ENCODE data around the gene CLEC2L. TPM values are rescaled to one million over a fixed set of nuclear protein-coding genes. Genes with fewer than 3 reads are reported as not detected.

Gene CLEC2L
- polyA plus RNA-seq, 1 donor from 2014 or later: 4.5 TPM

DNA sequence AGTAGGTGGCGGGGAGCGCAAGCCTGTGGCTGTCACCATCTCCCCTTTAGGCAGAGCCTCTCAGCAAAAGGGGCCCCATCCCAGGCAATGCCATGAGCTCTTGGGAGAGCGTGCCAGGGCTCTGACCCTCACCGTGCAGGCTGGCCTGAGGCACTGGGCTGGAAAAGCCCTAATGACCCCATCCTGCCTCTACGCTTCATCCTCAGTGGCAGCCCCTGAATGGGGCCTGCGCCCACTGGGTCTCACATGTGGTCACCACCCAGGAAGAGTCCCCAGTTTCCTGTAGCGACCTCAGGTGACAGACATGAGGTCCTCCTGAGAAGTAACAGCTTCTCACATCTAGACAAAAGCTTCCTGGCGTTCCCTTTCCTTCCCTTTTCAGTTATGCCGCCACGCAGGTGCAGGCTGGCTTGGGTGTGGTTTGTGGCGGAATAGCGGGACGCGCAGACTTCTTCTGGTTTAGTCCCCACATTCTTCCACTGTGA, 59.2 kb downstream of the CLEC2L start:
- Histone ChIP-seq H3K9ac (ENCODE audit: low read length) (no peak overlapping the region), H4K20me1 (ENCODE audit: insufficient read depth) (no peaks in the 10 kb centered on the region), H3K9me2 (ENCODE audit: insufficient read depth, low read length) (no peaks in the 10 kb centered on the region), H3K79me2 (replicated peaks; ENCODE audit: insufficient read depth, low read length) (no peaks in the 10 kb centered on the region), H3K4me3 (ENCODE audit: low read length) (no peak overlapping the region), H3F3A (ENCODE audit: insufficient read depth, low read length, poor library complexity, severe bottlenecking) (no peaks in the 10 kb centered on the region), H3K36me3 (ENCODE audit: insufficient read depth, low read length) (peaks cover 4% of the 10 kb centered on the region), H2AFZ (ENCODE audit: low read depth, low read length) (no peak overlapping the region), H3K9me3 (ENCODE audit: low read length) (no peaks in the 10 kb centered on the region), H3K27me3 (ENCODE audit: insufficient read depth, low read depth, low read length) (no peaks in the 10 kb centered on the region), H3K27ac (ENCODE audit: low read length) (no peak overlapping the region), H3K4me2 (ENCODE audit: low read length) (no peak overlapping the region)
- TF ChIP-seq EP300 (conservative IDR thresholded peaks at IDR 0.05; ENCODE audit: poor library complexity, severe bottlenecking) (no peak), MXI1 (conservative IDR thresholded peaks at IDR 0.05; ENCODE audit: poor library complexity, severe bottlenecking) (no peak), POLR2AphosphoS5 (IDR thresholded peaks at IDR 0.05) (no peak), SMC3 (conservative IDR thresholded peaks at IDR 0.05; ENCODE audit: poor library complexity) (no peak), RAD21 (conservative IDR thresholded peaks at IDR 0.05) (no peak), TAF1 (IDR thresholded peaks at IDR 0.05; ENCODE audit: low read depth) (no peak), EZH2 (IDR thresholded peaks at IDR 0.05; ENCODE audit: borderline replicate concordance, insufficient read depth, low read length, poor library complexity, severe bottlenecking) (no peak)
- TF ChIP-seq, protein P1, sequence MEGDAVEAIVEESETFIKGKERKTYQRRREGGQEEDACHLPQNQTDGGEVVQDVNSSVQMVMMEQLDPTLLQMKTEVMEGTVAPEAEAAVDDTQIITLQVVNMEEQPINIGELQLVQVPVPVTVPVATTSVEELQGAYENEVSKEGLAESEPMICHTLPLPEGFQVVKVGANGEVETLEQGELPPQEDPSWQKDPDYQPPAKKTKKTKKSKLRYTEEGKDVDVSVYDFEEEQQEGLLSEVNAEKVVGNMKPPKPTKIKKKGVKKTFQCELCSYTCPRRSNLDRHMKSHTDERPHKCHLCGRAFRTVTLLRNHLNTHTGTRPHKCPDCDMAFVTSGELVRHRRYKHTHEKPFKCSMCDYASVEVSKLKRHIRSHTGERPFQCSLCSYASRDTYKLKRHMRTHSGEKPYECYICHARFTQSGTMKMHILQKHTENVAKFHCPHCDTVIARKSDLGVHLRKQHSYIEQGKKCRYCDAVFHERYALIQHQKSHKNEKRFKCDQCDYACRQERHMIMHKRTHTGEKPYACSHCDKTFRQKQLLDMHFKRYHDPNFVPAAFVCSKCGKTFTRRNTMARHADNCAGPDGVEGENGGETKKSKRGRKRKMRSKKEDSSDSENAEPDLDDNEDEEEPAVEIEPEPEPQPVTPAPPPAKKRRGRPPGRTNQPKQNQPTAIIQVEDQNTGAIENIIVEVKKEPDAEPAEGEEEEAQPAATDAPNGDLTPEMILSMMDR (IDR thresholded peaks at IDR 0.05; ENCODE audit: poor library complexity, severe bottlenecking): no peak
- TF ChIP-seq, protein P2, sequence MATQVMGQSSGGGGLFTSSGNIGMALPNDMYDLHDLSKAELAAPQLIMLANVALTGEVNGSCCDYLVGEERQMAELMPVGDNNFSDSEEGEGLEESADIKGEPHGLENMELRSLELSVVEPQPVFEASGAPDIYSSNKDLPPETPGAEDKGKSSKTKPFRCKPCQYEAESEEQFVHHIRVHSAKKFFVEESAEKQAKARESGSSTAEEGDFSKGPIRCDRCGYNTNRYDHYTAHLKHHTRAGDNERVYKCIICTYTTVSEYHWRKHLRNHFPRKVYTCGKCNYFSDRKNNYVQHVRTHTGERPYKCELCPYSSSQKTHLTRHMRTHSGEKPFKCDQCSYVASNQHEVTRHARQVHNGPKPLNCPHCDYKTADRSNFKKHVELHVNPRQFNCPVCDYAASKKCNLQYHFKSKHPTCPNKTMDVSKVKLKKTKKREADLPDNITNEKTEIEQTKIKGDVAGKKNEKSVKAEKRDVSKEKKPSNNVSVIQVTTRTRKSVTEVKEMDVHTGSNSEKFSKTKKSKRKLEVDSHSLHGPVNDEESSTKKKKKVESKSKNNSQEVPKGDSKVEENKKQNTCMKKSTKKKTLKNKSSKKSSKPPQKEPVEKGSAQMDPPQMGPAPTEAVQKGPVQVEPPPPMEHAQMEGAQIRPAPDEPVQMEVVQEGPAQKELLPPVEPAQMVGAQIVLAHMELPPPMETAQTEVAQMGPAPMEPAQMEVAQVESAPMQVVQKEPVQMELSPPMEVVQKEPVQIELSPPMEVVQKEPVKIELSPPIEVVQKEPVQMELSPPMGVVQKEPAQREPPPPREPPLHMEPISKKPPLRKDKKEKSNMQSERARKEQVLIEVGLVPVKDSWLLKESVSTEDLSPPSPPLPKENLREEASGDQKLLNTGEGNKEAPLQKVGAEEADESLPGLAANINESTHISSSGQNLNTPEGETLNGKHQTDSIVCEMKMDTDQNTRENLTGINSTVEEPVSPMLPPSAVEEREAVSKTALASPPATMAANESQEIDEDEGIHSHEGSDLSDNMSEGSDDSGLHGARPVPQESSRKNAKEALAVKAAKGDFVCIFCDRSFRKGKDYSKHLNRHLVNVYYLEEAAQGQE (IDR thresholded peaks at IDR 0.05; ENCODE audit: borderline replicate concordance): no peak

DNA sequence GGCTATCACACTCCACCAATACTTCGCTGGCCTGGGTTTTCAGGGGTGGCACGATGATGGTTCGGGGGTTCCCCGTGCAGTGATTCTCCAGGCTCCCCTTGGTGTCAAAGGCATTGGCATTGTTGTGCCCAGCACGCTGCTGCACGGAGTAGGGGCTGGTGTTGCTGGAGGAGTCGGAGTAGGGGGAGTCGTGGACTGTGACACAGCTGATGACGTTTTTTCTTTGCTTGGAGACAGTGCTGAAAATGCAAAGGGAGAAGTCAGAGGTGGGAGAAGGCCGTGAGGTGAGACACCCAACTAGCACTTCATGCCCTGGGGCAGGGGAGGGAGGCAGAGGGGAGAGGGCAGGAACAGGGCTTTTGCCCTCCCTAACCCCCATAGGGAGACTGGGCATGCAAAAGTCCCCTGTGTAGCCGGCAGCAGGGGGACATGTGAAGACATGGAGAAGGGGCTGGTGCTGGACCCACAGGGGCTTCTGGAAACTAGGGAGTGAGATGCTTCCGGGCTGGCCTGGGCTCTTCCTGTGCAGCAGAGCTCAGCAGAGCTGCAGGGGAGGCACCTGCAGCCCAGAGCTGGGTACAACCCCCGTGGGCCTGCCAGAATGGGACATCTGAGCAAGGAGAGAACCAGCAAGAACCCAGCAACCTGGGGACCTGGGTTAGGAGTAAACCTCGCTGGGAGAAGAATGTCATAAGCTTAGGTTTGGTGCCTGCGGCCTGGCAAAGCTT, 60.5 kb downstream of the CLEC2L start:
- Histone ChIP-seq H3K9me2 (ENCODE audit: insufficient read depth, low read length) (no peaks in the 10 kb centered on the region), H2AFZ (ENCODE audit: low read depth, low read length) (no peak overlapping the region), H3K4me3 (ENCODE audit: low read length) (no peak overlapping the region), H3K79me2 (replicated peaks; ENCODE audit: insufficient read depth, low read length) (no peaks in the 10 kb centered on the region), H3K27ac (ENCODE audit: low read length) (no peak overlapping the region), H4K20me1 (ENCODE audit: insufficient read depth) (no peaks in the 10 kb centered on the region), H3K4me2 (ENCODE audit: low read length) (no peak overlapping the region), H3K27me3 (ENCODE audit: insufficient read depth, low read depth, low read length) (no peaks in the 10 kb centered on the region), H3K9ac (ENCODE audit: low read length) (no peak overlapping the region), H3F3A (ENCODE audit: insufficient read depth, low read length, poor library complexity, severe bottlenecking) (no peaks in the 10 kb centered on the region), H3K36me3 (ENCODE audit: insufficient read depth, low read length) (peaks cover 4% of the 10 kb centered on the region), H3K9me3 (ENCODE audit: low read length) (no peaks in the 10 kb centered on the region)
- TF ChIP-seq EZH2 (IDR thresholded peaks at IDR 0.05; ENCODE audit: borderline replicate concordance, insufficient read depth, low read length, poor library complexity, severe bottlenecking) (no peak), RAD21 (conservative IDR thresholded peaks at IDR 0.05) (no peak), TAF1 (IDR thresholded peaks at IDR 0.05; ENCODE audit: low read depth) (no peak), SMC3 (conservative IDR thresholded peaks at IDR 0.05; ENCODE audit: poor library complexity) (no peak), EP300 (conservative IDR thresholded peaks at IDR 0.05; ENCODE audit: poor library complexity, severe bottlenecking) (no peak), MXI1 (conservative IDR thresholded peaks at IDR 0.05; ENCODE audit: poor library complexity, severe bottlenecking) (no peak), POLR2AphosphoS5 (IDR thresholded peaks at IDR 0.05) (no peak)
- TF ChIP-seq, protein P2 (IDR thresholded peaks at IDR 0.05; ENCODE audit: borderline replicate concordance): no peak
- TF ChIP-seq, protein P1 (IDR thresholded peaks at IDR 0.05; ENCODE audit: poor library complexity, severe bottlenecking): no peak

Data from neural cell (in vitro differentiated cells).